Fibroblast of lung (primary cell): ENCODE data around the gene ALDH1A1. TPM values are rescaled to one million over a fixed set of nuclear protein-coding genes. Genes with fewer than 3 reads are reported as not detected.

ENCODE experiments used
- DNase-seq, 2 donors: peaks; one replicate each; pipeline versions ENCODE4 v3.0.0 to v3.0.0-alpha.2; 2010; ENCODE audit warnings: low read depth in 2 of 2
- H2AFZ ChIP-seq: 2 replicates; pipeline ENCODE4 v1.5.1; 2012; ENCODE audit warnings: low read length, control low read depth, inconsistent platforms
- H3K27ac ChIP-seq: 2 replicates; pipeline ENCODE4 v1.5.1; 2011; ENCODE audit warnings: low read length, control low read depth; ENCODE audit not compliant: insufficient read depth
- H3K27me3 ChIP-seq: 2 replicates; pipeline ENCODE4 v1.5.1; 2011; ENCODE audit warnings: mild to moderate bottlenecking, low read length; ENCODE audit not compliant: control insufficient read depth, insufficient read depth
- H3K36me3 ChIP-seq: 2 replicates; pipeline ENCODE4 v1.5.1; 2011; ENCODE audit warnings: low read length; ENCODE audit not compliant: control insufficient read depth, insufficient read depth
- H3K4me1 ChIP-seq: 2 replicates; pipeline ENCODE4 v1.5.1; 2011; ENCODE audit warnings: low read length; ENCODE audit not compliant: control insufficient read depth, insufficient read depth; ENCODE audit errors: extremely low read depth
- H3K4me2 ChIP-seq: 2 replicates; pipeline ENCODE4 v1.5.1; 2011; ENCODE audit warnings: low read length, control low read depth; ENCODE audit not compliant: insufficient read depth; ENCODE audit errors: extremely low read depth
- H3K4me3 ChIP-seq, 4 experiments: fragments of 200-600 bp in 1 of 4; sonication (generic) in 1 of 4; replicated peaks in 1 of 4; 2 replicates each; pipeline ENCODE4 v1.5.1; 2011 to 2016; ENCODE audit warnings: low read length in 4 of 4, low read depth in 3 of 4, mild to moderate bottlenecking in 3 of 4, control low read depth in 2 of 4, inconsistent platforms in 1 of 4, mixed read lengths in 1 of 4; ENCODE audit not compliant: insufficient read depth in 1 of 4; ENCODE audit errors: control extremely low read depth in 1 of 4
- H3K79me2 ChIP-seq: 2 replicates; pipeline ENCODE4 v1.5.1; 2012; ENCODE audit warnings: mild to moderate bottlenecking, low read length, inconsistent platforms; ENCODE audit not compliant: control insufficient read depth, insufficient read depth
- H3K9ac ChIP-seq: 2 replicates; pipeline ENCODE4 v1.5.1; 2011; ENCODE audit warnings: mild to moderate bottlenecking, low read length, control low read depth; ENCODE audit not compliant: insufficient read depth
- H3K9me3 ChIP-seq: 2 replicates; pipeline ENCODE4 v1.5.1; 2012; ENCODE audit warnings: low read depth, low read length; ENCODE audit not compliant: control insufficient read depth, insufficient read depth
- H4K20me1 ChIP-seq: 2 replicates; pipeline ENCODE4 v1.5.1; 2011; ENCODE audit warnings: low read length; ENCODE audit not compliant: control insufficient read depth, insufficient read depth; ENCODE audit errors: extremely low read depth
- EZH2 ChIP-seq: IDR thresholded peaks from 2 replicates; pipeline ENCODE4 v1.5.1; 2012; ENCODE audit warnings: low read length, control low read depth, mild to moderate bottlenecking; ENCODE audit errors: missing control alignments
- polyA plus RNA-seq, 2 donors: library from polyadenylated mRNA; depleted of rRNA in 1 of 2; stranded (reverse) in 1 of 2; unstranded in 1 of 2; fragments of >200 nt; gene quantifications; 2 replicates each; pipeline ENCODE4 v1.2.1, GENCODE V29; 2011 to 2012; ENCODE audit warnings: missing spikeins in 1 of 2
- total RNA-seq: library from RNA; depleted of rRNA; stranded (reverse); fragments of >200 nt; gene quantifications from 2 replicates; pipeline ENCODE4 v1.2.1, GENCODE V29; 2014
- TF ChIP-seq, protein P1 (sequence below), 2 donors: IDR thresholded peaks in 1 of 2; conservative IDR thresholded peaks in 1 of 2; 1 replicate in 1 of 2; 2 replicates in 1 of 2; pipeline ENCODE4 v1.5.1; 2011 to 2012; ENCODE audit warnings: low read length in 2 of 2, control low read depth in 1 of 2, inconsistent platforms in 1 of 2, low read depth in 1 of 2, mild to moderate bottlenecking in 1 of 2

The ALDH1A1 gene
- total and polyA plus RNA-seq, 2 donors (not counting 1 experiment from before 2014, with no cell fraction given): 7.4 to 46.1 TPM

DNA sequence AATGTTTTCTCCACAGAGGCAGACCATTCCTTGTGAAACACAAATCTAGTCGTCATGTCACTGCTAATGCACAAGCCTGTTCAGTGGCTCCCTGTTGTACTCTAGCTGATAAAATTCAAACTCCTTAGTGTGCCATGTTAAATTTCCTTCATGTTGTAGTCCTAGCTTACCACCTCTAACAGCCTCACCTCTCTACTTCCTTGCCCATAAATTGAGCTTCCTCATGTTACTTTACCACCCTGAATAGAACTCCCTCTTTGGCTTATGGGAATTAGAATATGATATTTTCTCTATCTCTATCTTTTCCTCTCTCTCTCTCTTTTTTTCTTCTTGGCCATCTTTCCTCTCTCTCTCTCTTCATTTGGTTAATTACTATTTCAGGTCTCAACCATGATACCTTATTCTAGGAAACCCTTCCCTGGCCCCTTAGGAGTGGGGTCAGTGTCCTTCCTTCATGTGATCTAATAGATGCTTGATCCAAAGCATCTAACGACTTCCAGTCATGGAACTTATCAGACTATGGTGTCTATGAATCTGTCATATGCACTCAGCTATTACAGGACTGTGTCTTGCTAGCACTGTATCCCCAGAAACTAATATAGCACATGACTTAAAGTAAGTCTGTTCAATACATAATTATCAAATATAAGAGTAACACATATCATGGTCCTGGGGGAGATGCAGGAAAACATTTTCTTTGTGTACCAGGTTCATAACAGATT lies 31.5 kb upstream of the ALDH1A1 start:
- no peaks in the 10 kb centered on the region for H3K9me3 ChIP-seq
- no peaks in the 10 kb centered on the region for H3K27me3 ChIP-seq
- no peaks in the 10 kb centered on the region for H4K20me1 ChIP-seq
- no peak overlapping the region for H3K9ac ChIP-seq
- no peak overlapping the region for H2AFZ ChIP-seq
- TF ChIP-seq EZH2: no peak
- TF ChIP-seq, protein P1, sequence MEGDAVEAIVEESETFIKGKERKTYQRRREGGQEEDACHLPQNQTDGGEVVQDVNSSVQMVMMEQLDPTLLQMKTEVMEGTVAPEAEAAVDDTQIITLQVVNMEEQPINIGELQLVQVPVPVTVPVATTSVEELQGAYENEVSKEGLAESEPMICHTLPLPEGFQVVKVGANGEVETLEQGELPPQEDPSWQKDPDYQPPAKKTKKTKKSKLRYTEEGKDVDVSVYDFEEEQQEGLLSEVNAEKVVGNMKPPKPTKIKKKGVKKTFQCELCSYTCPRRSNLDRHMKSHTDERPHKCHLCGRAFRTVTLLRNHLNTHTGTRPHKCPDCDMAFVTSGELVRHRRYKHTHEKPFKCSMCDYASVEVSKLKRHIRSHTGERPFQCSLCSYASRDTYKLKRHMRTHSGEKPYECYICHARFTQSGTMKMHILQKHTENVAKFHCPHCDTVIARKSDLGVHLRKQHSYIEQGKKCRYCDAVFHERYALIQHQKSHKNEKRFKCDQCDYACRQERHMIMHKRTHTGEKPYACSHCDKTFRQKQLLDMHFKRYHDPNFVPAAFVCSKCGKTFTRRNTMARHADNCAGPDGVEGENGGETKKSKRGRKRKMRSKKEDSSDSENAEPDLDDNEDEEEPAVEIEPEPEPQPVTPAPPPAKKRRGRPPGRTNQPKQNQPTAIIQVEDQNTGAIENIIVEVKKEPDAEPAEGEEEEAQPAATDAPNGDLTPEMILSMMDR (conservative IDR thresholded peaks at IDR 0.05 in 1 of 2, IDR thresholded peaks at IDR 0.05 in 1 of 2; ENCODE audit: low read depth in 1 of 2, low read length in 2 of 2): no peak
- no peak overlapping the region for H3K4me3 ChIP-seq
- no peaks in the 10 kb centered on the region for H3K36me3 ChIP-seq
- H3K4me1 ChIP-seq: no peaks in the 10 kb centered on the region
- H3K79me2 ChIP-seq: no peaks in the 10 kb centered on the region
- no peak for DNase-seq
- H3K27ac ChIP-seq: no peak overlapping the region
- H3K4me2 ChIP-seq: no peak overlapping the region

DNA sequence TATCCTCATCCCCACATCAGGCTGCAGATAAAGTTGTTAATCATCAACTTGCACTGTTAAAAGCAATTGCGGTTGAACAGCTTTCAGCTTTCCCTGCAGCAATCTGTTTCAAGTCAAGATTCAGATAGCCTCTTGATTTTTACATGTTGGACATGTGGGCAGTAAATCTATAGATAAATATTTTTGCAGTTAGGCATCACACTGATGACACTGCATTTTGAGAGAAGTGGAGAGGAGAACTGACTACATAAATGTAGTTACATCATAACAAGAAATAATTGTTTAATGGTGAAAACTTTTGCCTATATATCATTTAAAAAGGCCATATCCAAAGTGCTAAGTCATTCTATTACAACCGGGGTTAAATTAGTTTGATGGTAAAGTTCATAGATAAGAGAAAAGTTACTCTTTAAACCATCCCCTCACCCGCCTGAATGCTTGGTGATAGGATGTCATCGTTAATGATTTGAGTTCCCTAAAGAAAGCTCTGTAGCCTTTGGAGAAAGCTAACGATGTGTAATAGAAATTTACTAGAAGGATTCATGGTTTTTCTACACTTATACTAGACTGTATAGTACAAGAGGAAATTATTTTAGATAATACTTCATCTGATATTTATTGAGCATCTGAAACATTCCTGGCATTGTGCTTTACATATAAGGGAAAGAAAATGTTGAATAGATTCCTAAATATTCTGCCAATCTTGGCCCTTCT lies 30.8 kb upstream of the ALDH1A1 start:
- Histone ChIP-seq H2AFZ (no peak overlapping the region), H3K27ac (no peak overlapping the region), H3K4me1 (no peaks in the 10 kb centered on the region), H3K4me2 (no peak overlapping the region), H3K4me3 (no peak overlapping the region), H3K9me3 (no peaks in the 10 kb centered on the region), H3K9ac (no peak overlapping the region), H4K20me1 (no peaks in the 10 kb centered on the region), H3K27me3 (no peaks in the 10 kb centered on the region), H3K79me2 (no peaks in the 10 kb centered on the region), H3K36me3 (no peaks in the 10 kb centered on the region)
- TF ChIP-seq, protein P1 (conservative IDR thresholded peaks at IDR 0.05 in 1 of 2, IDR thresholded peaks at IDR 0.05 in 1 of 2; ENCODE audit: low read depth in 1 of 2, low read length in 2 of 2): no peak
- TF ChIP-seq EZH2: no peak
- DNase-seq: peak; percentile 6 to 17

DNA sequence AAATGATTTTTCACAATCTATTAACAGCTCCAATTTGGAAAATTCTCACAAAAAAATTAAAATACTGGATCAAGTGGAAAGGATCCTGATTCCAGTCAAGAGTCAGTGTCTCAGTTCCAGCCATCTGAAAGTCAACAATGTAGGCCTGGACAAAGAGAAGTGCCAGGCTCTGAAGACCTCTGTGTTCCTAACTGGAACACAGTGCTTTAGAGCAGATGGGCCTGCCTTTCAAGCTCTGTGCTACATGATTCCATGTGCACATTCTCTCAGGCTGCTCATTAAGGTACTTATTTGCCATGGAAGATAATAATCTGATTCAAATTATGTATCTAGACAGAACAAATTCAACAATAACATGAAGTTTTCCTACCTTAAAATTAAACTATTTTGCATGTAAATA lies 30.2 kb upstream of the ALDH1A1 start:
- no peak overlapping the region for H3K27ac ChIP-seq
- no peaks in the 10 kb centered on the region for H3K4me1 ChIP-seq
- no peaks in the 10 kb centered on the region for H3K36me3 ChIP-seq
- no peak overlapping the region for H3K4me3 ChIP-seq
- TF ChIP-seq, protein P1 (conservative IDR thresholded peaks at IDR 0.05 in 1 of 2, IDR thresholded peaks at IDR 0.05 in 1 of 2; ENCODE audit: low read depth in 1 of 2, low read length in 2 of 2): no peak
- H3K79me2 ChIP-seq: no peaks in the 10 kb centered on the region
- no peaks in the 10 kb centered on the region for H3K9me3 ChIP-seq
- no peaks in the 10 kb centered on the region for H3K27me3 ChIP-seq
- DNase-seq: no peak
- no peak overlapping the region for H3K4me2 ChIP-seq
- H4K20me1 ChIP-seq: no peaks in the 10 kb centered on the region
- no peak overlapping the region for H3K9ac ChIP-seq
- no peak overlapping the region for H2AFZ ChIP-seq
